CD8-positive, alpha-beta memory T cell (primary cell): ENCODE data around the gene TMEM63B. TPM values are rescaled to one million over a fixed set of nuclear protein-coding genes. Genes with fewer than 3 reads are reported as not detected.
A peak's percentile ranks its signal among the peaks of the same experiment; 100 is the strongest.

ENCODE experiments used
- CTCF ChIA-PET: fragments of 350-600 bp; sonication (Branson Sonifier 250); formaldehyde crosslinking; loops from one replicate; lab custom pipeline; 2021; ENCODE audit warnings: antibody characterized with exemption; lab: Charles Lee
- POLR2A ChIA-PET: fragments of 350-600 bp; sonication (Branson Sonifier 250); formaldehyde crosslinking; loops from one replicate; lab custom pipeline; 2021; ENCODE audit warnings: antibody characterized with exemption; lab: Charles Lee
- DNase-seq, 5 donors: peaks; one replicate each; pipeline versions ENCODE4 v3.0.0 to v3.0.0-alpha.2; 2020 to 2022; ENCODE audit warnings: mixed read lengths in 1 of 5
- H3K27ac ChIP-seq: one replicate; pipeline ENCODE4 v1.7.0; 2013; ENCODE audit warnings: low read depth, mild to moderate bottlenecking, low read length, moderate library complexity
- H3K27me3 ChIP-seq: 2 replicates; pipeline ENCODE4 v1.7.0; 2013; ENCODE audit warnings: low read length, mild to moderate bottlenecking; ENCODE audit not compliant: insufficient read depth, poor library complexity, severe bottlenecking
- H3K36me3 ChIP-seq: 2 replicates; pipeline ENCODE4 v1.7.0; 2013; ENCODE audit warnings: mild to moderate bottlenecking, low read length, moderate library complexity; ENCODE audit not compliant: insufficient read depth
- H3K4me1 ChIP-seq: 2 replicates; pipeline ENCODE4 v1.7.0; 2013; ENCODE audit warnings: mild to moderate bottlenecking, low read length, moderate library complexity; ENCODE audit not compliant: insufficient read depth
- H3K4me3 ChIP-seq: 2 replicates; pipeline ENCODE4 v1.7.0; 2013; ENCODE audit warnings: mild to moderate bottlenecking, low read length
- H3K9me3 ChIP-seq: 2 replicates; pipeline ENCODE4 v1.7.0; 2013; ENCODE audit warnings: mild to moderate bottlenecking, low read length
- H3K27ac Mint-ChIP-seq, 8 donors: one replicate each; pipeline ENCODE4 v1.8.0; 2020 to 2021; ENCODE audit warnings: mixed read lengths in 8 of 8, mild to moderate bottlenecking in 6 of 8, inconsistent platforms in 3 of 8, moderate library complexity in 3 of 8
- H3K27me3 Mint-ChIP-seq, 2 donors: one replicate each; pipeline ENCODE4 v1.8.0; 2020 to 2021; ENCODE audit warnings: mixed read lengths in 2 of 2, mild to moderate bottlenecking in 1 of 2, moderate library complexity in 1 of 2
- H3K36me3 Mint-ChIP-seq, 3 donors: one replicate each; pipeline ENCODE4 v1.8.0; 2020 to 2021; ENCODE audit warnings: mixed read lengths in 3 of 3, inconsistent platforms in 1 of 3, mild to moderate bottlenecking in 1 of 3
- H3K4me1 Mint-ChIP-seq, 3 donors: one replicate each; pipeline ENCODE4 v1.8.0; 2020 to 2021; ENCODE audit warnings: mixed read lengths in 3 of 3, inconsistent platforms in 1 of 3, mild to moderate bottlenecking in 1 of 3
- H3K4me3 Mint-ChIP-seq, 7 donors: one replicate each; pipeline ENCODE4 v1.8.0; 2020 to 2021; ENCODE audit warnings: mixed read lengths in 7 of 7, mild to moderate bottlenecking in 6 of 7, moderate library complexity in 4 of 7, inconsistent platforms in 2 of 7
- H3K9me3 Mint-ChIP-seq, 5 donors: one replicate each; pipeline ENCODE4 v1.8.0; 2020 to 2022; ENCODE audit warnings: mixed read lengths in 5 of 5, mild to moderate bottlenecking in 3 of 5, moderate library complexity in 2 of 5, inconsistent platforms in 1 of 5
- polyA plus RNA-seq: library from polyadenylated mRNA; unstranded; fragments of 300-500 nt; fragmentation: Illumina TruSeq; gene quantifications from one replicate; pipeline ENCODE4 v1.2.3, GENCODE V29; 2021
- total RNA-seq, 2 experiments: library from RNA; stranded (reverse); gene quantifications; one replicate each; pipeline ENCODE4 v1.2.3, GENCODE V29; 2021

TMEM63B gene
- total and polyA plus RNA-seq, 3 experiments from 2014 or later = 1.9 to 20.3 (median 18.4) TPM

- CTCF ChIA-PET = no interaction called here
- no peak overlapping the region for H3K4me3 Mint-ChIP-seq
- no peaks in the 10 kb centered on the region for H3K9me3 Mint-ChIP-seq
- H3K27ac Mint-ChIP-seq = peak overlapping the region in 5 of 8 donors; percentile 48 to 88 (median 69)
- peaks cover 0 to 75% (median 3%) of the 10 kb centered on the region in 3 donors for H3K36me3 Mint-ChIP-seq
- H3K9me3 ChIP-seq = no peaks in the 10 kb centered on the region
- no peak overlapping the region for H3K27ac ChIP-seq
- POLR2A ChIA-PET = no interaction called here
- H3K4me1 Mint-ChIP-seq = peaks cover 17 to 33% (median 24%) of the 10 kb centered on the region in 3 donors
- H3K36me3 ChIP-seq = peaks cover 31% of the 10 kb centered on the region
- DNase-seq = no peak
- H3K27me3 ChIP-seq = no peaks in the 10 kb centered on the region
- H3K27me3 Mint-ChIP-seq = peaks cover 0 to 3% of the 10 kb centered on the region in 2 donors
- H3K4me3 ChIP-seq = no peak overlapping the region
- H3K4me1 ChIP-seq = no peaks in the 10 kb centered on the region
These were observed 21.2 kb upstream of the TMEM63B start for GRCh38 chr6:44105993-44106740.

GRCh38 chr6:44107017-44107416 is 20.3 kb upstream of the TMEM63B start:
- Mint-ChIP-seq H3K9me3 (no peaks in the 10 kb centered on the region), H3K27me3 (peaks cover 0 to 2% of the 10 kb centered on the region in 2 donors), H3K27ac (peak overlapping the region in 2 of 8 donors; percentile 29 to 47), H3K4me3 (no peak overlapping the region), H3K36me3 (peaks cover 0 to 82% (median 11%) of the 10 kb centered on the region in 3 donors), H3K4me1 (peaks cover 18 to 33% (median 23%) of the 10 kb centered on the region in 3 donors)
- Histone ChIP-seq H3K4me3 (no peak overlapping the region), H3K27ac (no peak overlapping the region), H3K36me3 (peaks cover 39% of the 10 kb centered on the region), H3K9me3 (no peaks in the 10 kb centered on the region), H3K4me1 (no peaks in the 10 kb centered on the region), H3K27me3 (no peaks in the 10 kb centered on the region)
- POLR2A ChIA-PET = no interaction called here
- CTCF ChIA-PET = no interaction called here
- DNase-seq = no peak

GRCh38 chr6:44108471-44108870 is 18.9 kb upstream of the TMEM63B start:
- Histone ChIP-seq H3K4me3 (no peak overlapping the region), H3K27me3 (no peaks in the 10 kb centered on the region), H3K9me3 (no peaks in the 10 kb centered on the region), H3K4me1 (no peaks in the 10 kb centered on the region), H3K27ac (no peak overlapping the region), H3K36me3 (peaks cover 49% of the 10 kb centered on the region)
- Mint-ChIP-seq H3K4me1 (peaks cover 14 to 23% (median 14%) of the 10 kb centered on the region in 3 donors), H3K4me3 (no peak overlapping the region), H3K9me3 (no peaks in the 10 kb centered on the region), H3K36me3 (peaks cover 0 to 86% (median 10%) of the 10 kb centered on the region in 3 donors), H3K27ac (peak overlapping the region in 1 of 8 donors; percentile 31), H3K27me3 (peaks cover 0 to 2% of the 10 kb centered on the region in 2 donors)
- no peak for DNase-seq
- ChIA-PET CTCF (interaction anchor here (1.3 kb wide), 1 partner anchor 9 kb away, joined by 3 read pairs; no protein-coding TSS in a partner anchor), POLR2A (no interaction called here)

- H3K27me3 ChIP-seq = no peaks in the 10 kb centered on the region
- no peak overlapping the region for H3K27ac ChIP-seq
- H3K36me3 Mint-ChIP-seq = peaks cover 0 to 86% (median 10%) of the 10 kb centered on the region in 3 donors
- peaks cover 0 to 2% of the 10 kb centered on the region in 2 donors for H3K27me3 Mint-ChIP-seq
- no peak overlapping the region for H3K4me3 Mint-ChIP-seq
- H3K4me1 Mint-ChIP-seq = peaks cover 14 to 23% (median 14%) of the 10 kb centered on the region in 3 donors
- no peaks in the 10 kb centered on the region for H3K4me1 ChIP-seq
- H3K9me3 Mint-ChIP-seq = no peaks in the 10 kb centered on the region
- ChIA-PET CTCF (interaction anchor here (1.3 to 1.5 kb wide), 2 partner anchors 9 to 12 kb away, joined by 3 to 6 read pairs; no protein-coding TSS in a partner anchor), POLR2A (no interaction called here)
- peaks cover 49% of the 10 kb centered on the region for H3K36me3 ChIP-seq
- no peak overlapping the region for H3K27ac Mint-ChIP-seq
- H3K4me3 ChIP-seq = no peak overlapping the region
- DNase-seq = no peak
- no peaks in the 10 kb centered on the region for H3K9me3 ChIP-seq
These were observed 18.1 kb upstream of the TMEM63B start for GRCh38 chr6:44109212-44109611.

GRCh38 chr6:44110005-44110676 is 17.2 kb upstream of the TMEM63B start:
- Mint-ChIP-seq H3K4me3 (no peak overlapping the region), H3K9me3 (no peaks in the 10 kb centered on the region), H3K4me1 (peaks cover 15 to 18% (median 15%) of the 10 kb centered on the region in 3 donors), H3K27ac (peak overlapping the region in 4 of 8 donors; percentile 38 to 76 (median 60)), H3K27me3 (peaks cover 0 to 2% of the 10 kb centered on the region in 2 donors), H3K36me3 (peaks cover 0 to 83% (median 10%) of the 10 kb centered on the region in 3 donors)
- CTCF ChIA-PET = interaction anchor here (1.1 to 1.5 kb wide), 3 partner anchors 10 to 41 kb away, joined by 3 to 6 read pairs (median 3); no protein-coding TSS in a partner anchor
- POLR2A ChIA-PET = interaction anchor here (0.6 kb wide), 1 partner anchor 29 kb away, joined by 5 read pairs; no protein-coding TSS in a partner anchor
- Histone ChIP-seq H3K36me3 (peaks cover 41% of the 10 kb centered on the region), H3K27ac (no peak overlapping the region), H3K4me3 (no peak overlapping the region), H3K9me3 (no peaks in the 10 kb centered on the region), H3K4me1 (no peaks in the 10 kb centered on the region), H3K27me3 (no peaks in the 10 kb centered on the region)
- no peak for DNase-seq

- Mint-ChIP-seq H3K27me3 (peaks cover 0 to 2% of the 10 kb centered on the region in 2 donors), H3K4me3 (no peak overlapping the region), H3K27ac (peak overlapping the region in 3 of 8 donors; percentile 29 to 75 (median 43)), H3K36me3 (peaks cover 0 to 88% (median 12%) of the 10 kb centered on the region in 3 donors), H3K9me3 (no peaks in the 10 kb centered on the region), H3K4me1 (peaks cover 19 to 23% (median 19%) of the 10 kb centered on the region in 3 donors)
- DNase-seq = no peak
- Histone ChIP-seq H3K4me3 (no peak overlapping the region), H3K9me3 (no peaks in the 10 kb centered on the region), H3K27ac (no peak overlapping the region), H3K4me1 (no peaks in the 10 kb centered on the region), H3K36me3 (peaks cover 37% of the 10 kb centered on the region), H3K27me3 (no peaks in the 10 kb centered on the region)
- CTCF ChIA-PET = interaction anchor here (1.1 to 1.5 kb wide), 2 partner anchors 14 to 40 kb away, joined by 3 to 6 read pairs; no protein-coding TSS in a partner anchor
- POLR2A ChIA-PET = no interaction called here
These were observed 16.4 kb upstream of the TMEM63B start for GRCh38 chr6:44110966-44111365.

- DNase-seq = no peak
- Mint-ChIP-seq H3K4me3 (no peak overlapping the region), H3K9me3 (no peaks in the 10 kb centered on the region), H3K4me1 (peaks cover 23 to 24% (median 23%) of the 10 kb centered on the region in 3 donors), H3K27ac (peak overlapping the region in 4 of 8 donors; percentile 27 to 51 (median 36)), H3K27me3 (peaks cover 0 to 2% of the 10 kb centered on the region in 2 donors), H3K36me3 (peaks cover 0 to 86% (median 13%) of the 10 kb centered on the region in 3 donors)
- ChIA-PET POLR2A (interaction anchor here (0.7 kb wide), 1 partner anchor 9 kb away, joined by 3 read pairs; no protein-coding TSS in a partner anchor), CTCF (interaction anchor here (1.1 to 1.4 kb wide), 3 partner anchors 10 to 40 kb away, joined by 3 to 4 read pairs (median 4); no protein-coding TSS in a partner anchor)
- peaks cover 34% of the 10 kb centered on the region for H3K36me3 ChIP-seq
- no peak overlapping the region for H3K4me3 ChIP-seq
- H3K9me3 ChIP-seq = no peaks in the 10 kb centered on the region
- H3K27me3 ChIP-seq = no peaks in the 10 kb centered on the region
- H3K27ac ChIP-seq = no peak overlapping the region
- peaks cover 7% of the 10 kb centered on the region for H3K4me1 ChIP-seq
These were observed 15.6 kb upstream of the TMEM63B start for GRCh38 chr6:44111434-44112417.
